CD4-positive, CD25-positive, alpha-beta regulatory T cell (primary cell): ENCODE results near the gene CHST3. TPM values are rescaled to one million over a fixed set of nuclear protein-coding genes. Genes with fewer than 3 reads are reported as not detected.
"Not testable (repeated sequence)": the region's sequence is repeated elsewhere in the genome, so short reads cannot be mapped to it uniquely, and the experiment has no call there.

ENCODE experiments used
- ATAC-seq, 2 donors: fragments of 150-1000 bp; cut with Tn5 transposase; one replicate each; pipeline ENCODE4 v1.10.0; 2021; ENCODE audit warnings: low read depth in 2 of 2, moderate number of reproducible peaks in 2 of 2, moderate library complexity in 1 of 2
- DNase-seq, 3 donors: peaks; one replicate each; pipeline versions ENCODE4 v3.0.0 to v3.0.0-alpha.2; 2012 to 2022; ENCODE audit warnings: mixed read lengths in 1 of 3
- H3K27ac ChIP-seq: one replicate; pipeline ENCODE4 v1.7.0; 2013; ENCODE audit warnings: mild to moderate bottlenecking, low read length; ENCODE audit not compliant: insufficient read depth, poor library complexity, severe bottlenecking
- H3K27me3 ChIP-seq: one replicate; pipeline ENCODE4 v1.7.0; 2013; ENCODE audit warnings: low read length; ENCODE audit not compliant: control insufficient read depth, insufficient read depth
- H3K36me3 ChIP-seq: one replicate; pipeline ENCODE4 v1.7.0; 2013; ENCODE audit warnings: mild to moderate bottlenecking, low read length, moderate library complexity; ENCODE audit not compliant: control insufficient read depth, insufficient read depth
- H3K4me1 ChIP-seq: 2 replicates; pipeline ENCODE4 v1.7.0; 2013; ENCODE audit warnings: mild to moderate bottlenecking, low read length; ENCODE audit not compliant: insufficient read depth, control insufficient read depth, poor library complexity, severe bottlenecking
- H3K4me3 ChIP-seq: one replicate; pipeline ENCODE4 v1.7.0; 2013; ENCODE audit warnings: low read depth, mild to moderate bottlenecking, low read length, moderate library complexity
- H3K9me3 ChIP-seq, 2 experiments: 1 replicate in 1 of 2; 2 replicates in 1 of 2; pipeline ENCODE4 v1.7.0; 2013; ENCODE audit warnings: low read length in 2 of 2, mild to moderate bottlenecking in 1 of 2, moderate library complexity in 1 of 2; ENCODE audit not compliant: control insufficient read depth in 2 of 2
- H3K27ac Mint-ChIP-seq, 3 donors: one replicate each; pipeline ENCODE4 v1.8.0; 2020 to 2022; ENCODE audit warnings: mild to moderate bottlenecking in 3 of 3, mixed read lengths in 3 of 3, moderate library complexity in 2 of 3
- H3K27me3 Mint-ChIP-seq: one replicate; pipeline ENCODE4 v1.8.0; 2022; ENCODE audit warnings: mild to moderate bottlenecking, mixed read lengths
- H3K36me3 Mint-ChIP-seq: one replicate; pipeline ENCODE4 v1.8.0; 2020; ENCODE audit warnings: mixed read lengths
- H3K4me1 Mint-ChIP-seq, 4 donors: one replicate each; pipeline ENCODE4 v1.8.0; 2020 to 2022; ENCODE audit warnings: mixed read lengths in 4 of 4, mild to moderate bottlenecking in 1 of 4
- H3K4me3 Mint-ChIP-seq, 4 donors: one replicate each; pipeline ENCODE4 v1.8.0; 2020 to 2022; ENCODE audit warnings: mild to moderate bottlenecking in 4 of 4, mixed read lengths in 4 of 4, moderate library complexity in 3 of 4
- H3K9me3 Mint-ChIP-seq, 7 donors: one replicate each; pipeline ENCODE4 v1.8.0; 2020 to 2022; ENCODE audit warnings: mixed read lengths in 7 of 7, mild to moderate bottlenecking in 3 of 7, moderate library complexity in 2 of 7
- polyA plus RNA-seq, 4 donors: library from polyadenylated mRNA; unstranded; fragments of 300-500 nt; fragmentation: Illumina TruSeq; gene quantifications; one replicate each; pipeline ENCODE4 v1.2.3, GENCODE V29; 2021
- total RNA-seq: library from RNA; stranded (reverse); gene quantifications from one replicate; pipeline ENCODE4 v1.2.3, GENCODE V29; 2022

The CHST3 gene
- total and polyA plus RNA-seq, 5 donors from 2014 or later, result not detected

GRCh38 chr10:71965623-71966022 is 1.4 kb downstream of the CHST3 start:
- Histone ChIP-seq H3K4me3 (no peak overlapping the region), H3K9me3 (no peaks in the 10 kb centered on the region), H3K4me1 (peaks cover 14% of the 10 kb centered on the region), H3K36me3 (no peaks in the 10 kb centered on the region), H3K27me3 (peaks cover 8% of the 10 kb centered on the region), H3K27ac (no peak overlapping the region)
- H3K36me3 Mint-ChIP-seq, result no peaks in the 10 kb centered on the region
- H3K4me1 Mint-ChIP-seq, result peaks cover 0 to 14% (median 1%) of the 10 kb centered on the region in 4 donors
- DNase-seq, result no peak
- peaks cover 54% of the 10 kb centered on the region for H3K27me3 Mint-ChIP-seq
- H3K9me3 Mint-ChIP-seq, result no peaks in the 10 kb centered on the region
- no peak overlapping the region for H3K27ac Mint-ChIP-seq
- no peak for ATAC-seq
- H3K4me3 Mint-ChIP-seq, result peak overlapping the region in 2 of 4 donors; percentile 10 to 81

- Histone ChIP-seq H3K27me3 (peaks cover 8% of the 10 kb centered on the region), H3K4me1 (peaks cover 14% of the 10 kb centered on the region), H3K36me3 (no peaks in the 10 kb centered on the region), H3K27ac (no peak overlapping the region), H3K4me3 (no peak overlapping the region), H3K9me3 (no peaks in the 10 kb centered on the region)
- DNase-seq (no peak), ATAC-seq (no peak)
- Mint-ChIP-seq H3K27me3 (peaks cover 49% of the 10 kb centered on the region), H3K4me1 (peaks cover 0 to 14% (median 1%) of the 10 kb centered on the region in 4 donors), H3K27ac (no peak overlapping the region), H3K9me3 (no peaks in the 10 kb centered on the region), H3K36me3 (no peaks in the 10 kb centered on the region), H3K4me3 (no peak overlapping the region)
Observed at GRCh38 chr10:71966046-71967004, 2.1 kb downstream of the CHST3 start.

GRCh38 chr10:71967958-71968357 is 3.8 kb downstream of the CHST3 start:
- not testable (repeated sequence) for H3K27me3 ChIP-seq, H3K9me3 ChIP-seq, H3K4me3 ChIP-seq, DNase-seq, H3K9me3 Mint-ChIP-seq, ATAC-seq, H3K36me3 Mint-ChIP-seq, H3K36me3 ChIP-seq, H3K27ac ChIP-seq, H3K4me3 Mint-ChIP-seq, H3K27ac Mint-ChIP-seq
- Mint-ChIP-seq H3K27me3 (peaks cover 38% of the 10 kb centered on the region), H3K4me1 (peaks cover 0 to 11% (median 2%) of the 10 kb centered on the region in 4 donors)
- H3K4me1 ChIP-seq, result peaks cover 14% of the 10 kb centered on the region

GRCh38 chr10:71968553-71969474 is 4.6 kb downstream of the CHST3 start:
- H3K27me3 ChIP-seq, result peaks cover 4% of the 10 kb centered on the region
- Mint-ChIP-seq H3K36me3 (no peaks in the 10 kb centered on the region), H3K27ac (no peak overlapping the region), H3K4me3 (no peak overlapping the region), H3K27me3 (peaks cover 34% of the 10 kb centered on the region), H3K4me1 (peaks cover 0 to 9% (median 5%) of the 10 kb centered on the region in 4 donors), H3K9me3 (no peaks in the 10 kb centered on the region)
- no peak for DNase-seq
- H3K4me1 ChIP-seq, result peaks cover 13% of the 10 kb centered on the region
- no peaks in the 10 kb centered on the region for H3K36me3 ChIP-seq
- ATAC-seq, result no peak
- H3K9me3 ChIP-seq, result no peaks in the 10 kb centered on the region
- no peak overlapping the region for H3K27ac ChIP-seq
- H3K4me3 ChIP-seq, result no peak overlapping the region

GRCh38 chr10:71969929-71970328 is 5.7 kb downstream of the CHST3 start:
- H3K4me3 ChIP-seq, result no peak overlapping the region
- H3K36me3 ChIP-seq, result no peaks in the 10 kb centered on the region
- H3K27me3 ChIP-seq, result peaks cover 4% of the 10 kb centered on the region
- H3K4me1 ChIP-seq, result peaks cover 2% of the 10 kb centered on the region
- no peaks in the 10 kb centered on the region for H3K9me3 Mint-ChIP-seq
- H3K36me3 Mint-ChIP-seq, result no peaks in the 10 kb centered on the region
- H3K27ac ChIP-seq, result no peak overlapping the region
- H3K4me1 Mint-ChIP-seq, result peaks cover 0 to 12% (median 5%) of the 10 kb centered on the region in 4 donors
- H3K27me3 Mint-ChIP-seq, result peaks cover 32% of the 10 kb centered on the region
- no peak overlapping the region for H3K4me3 Mint-ChIP-seq
- no peak for DNase-seq
- H3K9me3 ChIP-seq, result no peaks in the 10 kb centered on the region
- no peak for ATAC-seq
- no peak overlapping the region for H3K27ac Mint-ChIP-seq

- no peaks in the 10 kb centered on the region for H3K36me3 Mint-ChIP-seq
- no peak for ATAC-seq
- Histone ChIP-seq H3K4me1 (no peaks in the 10 kb centered on the region), H3K36me3 (no peaks in the 10 kb centered on the region), H3K9me3 (no peaks in the 10 kb centered on the region), H3K27ac (no peak overlapping the region), H3K4me3 (no peak overlapping the region), H3K27me3 (peaks cover 4% of the 10 kb centered on the region)
- H3K4me1 Mint-ChIP-seq, result peaks cover 0 to 8% (median 4%) of the 10 kb centered on the region in 4 donors
- H3K4me3 Mint-ChIP-seq, result no peak overlapping the region
- DNase-seq, result no peak
- H3K27ac Mint-ChIP-seq, result no peak overlapping the region
- no peaks in the 10 kb centered on the region for H3K9me3 Mint-ChIP-seq
- peaks cover 28% of the 10 kb centered on the region for H3K27me3 Mint-ChIP-seq
Observed at GRCh38 chr10:71970331-71970730, 6.1 kb downstream of the CHST3 start.

GRCh38 chr10:71970869-71971268 is 6.7 kb downstream of the CHST3 start:
- Histone ChIP-seq H3K27me3 (no peaks in the 10 kb centered on the region), H3K4me1 (no peaks in the 10 kb centered on the region), H3K4me3 (no peak overlapping the region), H3K27ac (no peak overlapping the region), H3K9me3 (no peaks in the 10 kb centered on the region), H3K36me3 (no peaks in the 10 kb centered on the region)
- Mint-ChIP-seq H3K4me1 (peaks cover 0 to 6% (median 3%) of the 10 kb centered on the region in 4 donors), H3K27ac (no peak overlapping the region), H3K4me3 (no peak overlapping the region), H3K9me3 (no peaks in the 10 kb centered on the region), H3K36me3 (no peaks in the 10 kb centered on the region), H3K27me3 (peaks cover 23% of the 10 kb centered on the region)
- no peak for ATAC-seq
- no peak for DNase-seq
